Effector CD4-positive, alpha-beta T cell (primary cell): ENCODE results near the gene SLC17A2. TPM values are rescaled to one million over a fixed set of nuclear protein-coding genes. Genes with fewer than 3 reads are reported as not detected.
A peak's percentile ranks its signal among the peaks of the same experiment; 100 is the strongest.

Source experiments
- DNase-seq: peaks from one replicate; pipeline ENCODE4 v3.0.0-alpha.2; 2020
- total RNA-seq: gene quantifications from one replicate; lab custom pipeline; 2026; lab: John Stamatoyannopoulos, UW

SLC17A2 gene
- total RNA-seq: not detected

DNA sequence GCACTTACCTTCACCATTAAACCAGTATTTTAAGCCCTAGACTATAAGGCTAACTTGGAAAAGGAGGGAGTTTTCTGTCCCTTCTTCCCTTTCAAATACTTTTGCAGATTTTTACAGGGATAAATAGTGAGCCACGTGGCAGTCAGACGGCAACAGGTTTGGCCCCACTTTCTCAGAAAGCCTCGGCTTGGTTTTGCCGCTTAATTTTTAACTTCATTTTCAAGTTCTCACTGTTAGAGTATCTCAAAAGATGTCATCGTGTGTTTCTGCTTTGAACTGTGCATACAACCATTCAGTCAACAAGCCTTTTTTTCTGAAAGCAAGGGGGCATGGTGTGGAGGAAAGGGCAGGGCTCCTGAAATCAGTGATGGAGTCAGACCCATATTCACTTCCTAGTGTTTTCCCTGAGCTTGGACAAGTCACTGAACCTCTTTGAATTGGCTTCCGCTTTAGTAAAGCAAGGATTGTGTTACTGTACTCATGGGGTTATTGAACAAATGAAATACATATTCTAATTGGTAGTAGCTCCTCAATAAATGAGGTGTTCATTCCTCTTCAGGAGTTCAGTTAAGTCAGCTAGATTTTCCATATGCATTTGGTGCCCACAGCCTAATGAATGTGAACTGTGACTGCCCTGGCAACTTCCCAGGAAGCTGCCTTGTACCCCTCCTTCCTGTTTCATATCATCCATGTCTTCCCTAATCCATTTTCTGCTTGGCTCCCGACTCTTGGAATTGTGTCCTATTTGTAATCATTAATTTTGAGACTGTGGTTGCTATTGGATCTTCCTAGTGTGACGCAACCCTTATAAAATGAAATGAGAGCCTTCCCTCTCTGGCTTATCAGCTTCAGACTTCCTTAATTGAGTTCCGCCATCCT is at the start of gene SLC17A2:
TSS of gene SLC17A2 (minus strand) at position 160 of the 879 bp plus-strand sequence. CDS start 4,895 bp downstream, outside the sequence.
- no peak for DNase-seq

- no peak for DNase-seq
These were observed 45.6 kb upstream of the SLC17A2 start for GRCh38 chr6:25975923-25976560.

DNA sequence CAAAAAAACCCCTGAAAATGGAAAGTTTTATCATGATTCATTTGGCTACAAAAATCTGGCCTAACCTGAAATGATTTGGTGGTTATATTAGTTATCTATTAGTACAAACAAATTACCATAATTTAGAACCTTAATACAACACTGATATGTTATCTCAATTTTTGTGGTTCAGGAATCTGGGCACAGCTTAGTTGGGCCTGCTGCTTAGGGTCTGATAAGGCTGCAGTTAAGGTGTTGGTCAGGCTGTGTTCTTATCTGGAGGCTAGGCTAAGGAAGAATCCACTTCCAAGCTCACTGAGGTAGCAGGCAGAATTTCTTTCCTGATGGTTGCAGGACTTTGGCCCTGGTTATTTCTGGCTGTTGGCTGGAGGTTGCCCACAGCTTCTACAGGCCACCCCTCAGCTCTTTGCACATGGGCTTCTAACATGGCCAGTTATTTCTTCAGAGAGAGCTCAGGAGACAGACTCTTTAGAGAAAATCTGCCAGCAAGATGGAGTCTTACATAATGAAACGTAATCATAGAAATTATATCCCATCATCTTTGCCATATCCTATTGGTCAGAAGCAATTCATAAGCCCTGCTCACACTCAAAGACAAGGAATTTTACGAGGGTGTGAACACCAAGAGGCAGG is 43.5 kb upstream of the SLC17A2 start:
- no peak for DNase-seq

DNA sequence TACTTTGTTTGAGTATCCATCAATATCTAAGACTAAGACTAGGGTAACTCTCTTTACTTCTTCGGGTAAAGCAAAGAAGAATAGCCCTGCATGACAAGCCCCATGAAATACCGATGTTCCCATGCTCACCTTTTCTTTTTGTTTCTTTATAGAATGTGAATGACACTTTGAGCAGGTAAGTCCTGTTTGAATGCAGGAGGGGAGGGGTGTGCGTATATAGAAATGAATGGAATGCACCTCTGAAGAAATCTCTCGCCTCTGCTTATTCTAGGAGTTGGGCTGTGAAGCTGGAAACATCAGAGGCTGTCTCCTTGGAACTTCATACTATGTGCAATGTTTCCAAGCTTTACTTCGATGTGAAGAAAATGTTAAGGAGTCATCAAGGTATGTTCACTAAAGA is 42.4 kb upstream of the SLC17A2 start:
- no peak for DNase-seq

DNA sequence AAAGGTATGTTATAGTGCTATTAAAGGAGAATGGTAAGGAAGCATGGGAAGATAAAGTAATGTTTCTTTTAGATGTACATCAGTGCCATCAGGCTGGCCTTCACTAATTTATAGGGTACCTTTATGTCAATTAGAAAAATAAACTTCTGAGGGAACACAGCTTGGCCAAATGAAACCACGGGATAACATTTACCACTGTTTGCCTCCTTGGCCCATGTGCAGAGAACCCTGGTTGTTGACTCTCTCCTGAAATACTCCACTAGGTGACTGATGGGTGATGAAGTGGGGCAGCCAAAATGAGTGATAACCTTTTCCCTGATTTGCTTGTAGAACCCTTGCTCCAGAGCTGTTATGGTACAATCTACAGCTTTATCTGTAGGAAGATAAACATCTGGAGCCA is 41.6 kb upstream of the SLC17A2 start:
- no peak for DNase-seq

GRCh38 chr6:25971187-25971821 is 40.8 kb upstream of the SLC17A2 start:
- DNase-seq: no peak

DNA sequence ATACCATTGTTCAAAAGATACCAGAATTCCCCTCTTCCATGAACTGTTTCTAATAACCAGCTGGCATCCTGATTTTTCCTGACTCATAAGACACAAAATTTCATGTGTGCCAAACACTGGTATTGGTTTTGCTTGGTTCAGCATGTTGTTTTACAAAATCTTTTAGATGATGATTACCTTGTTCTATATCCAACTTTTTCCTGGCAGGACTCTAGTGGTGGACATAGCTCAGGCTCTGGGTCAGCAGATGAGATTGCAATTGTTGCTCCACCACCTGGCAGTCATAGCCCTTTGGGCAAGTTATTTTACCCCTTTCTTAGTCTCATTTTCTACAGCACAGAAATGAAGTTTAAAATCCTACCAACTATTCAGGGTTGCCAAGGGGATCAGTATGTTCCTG is 38.3 kb upstream of the SLC17A2 start:
- no peak for DNase-seq

DNA sequence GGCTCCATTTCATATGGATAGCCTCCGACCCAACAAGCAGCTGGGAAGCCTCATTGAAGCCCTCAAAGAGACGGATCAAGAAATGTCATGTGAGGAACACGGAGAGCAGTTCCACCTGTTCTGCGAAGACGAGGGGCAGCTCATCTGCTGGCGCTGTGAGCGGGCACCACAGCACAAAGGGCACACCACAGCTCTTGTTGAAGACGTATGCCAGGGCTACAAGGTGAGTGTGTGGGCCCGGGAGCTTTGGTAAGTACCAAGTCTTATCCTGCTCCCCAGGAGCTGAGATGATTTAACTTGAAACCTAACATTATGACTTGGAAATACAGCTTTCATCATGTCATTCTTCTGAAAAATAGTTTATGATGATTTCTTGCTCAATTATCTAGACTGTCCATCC is 36.2 kb upstream of the SLC17A2 start:
- no peak for DNase-seq

- no peak for DNase-seq
These were observed 34.6 kb upstream of the SLC17A2 start for GRCh38 chr6:25965058-25965457.

- no peak for DNase-seq
These were observed 33.1 kb upstream of the SLC17A2 start for GRCh38 chr6:25963426-25964123.

DNA sequence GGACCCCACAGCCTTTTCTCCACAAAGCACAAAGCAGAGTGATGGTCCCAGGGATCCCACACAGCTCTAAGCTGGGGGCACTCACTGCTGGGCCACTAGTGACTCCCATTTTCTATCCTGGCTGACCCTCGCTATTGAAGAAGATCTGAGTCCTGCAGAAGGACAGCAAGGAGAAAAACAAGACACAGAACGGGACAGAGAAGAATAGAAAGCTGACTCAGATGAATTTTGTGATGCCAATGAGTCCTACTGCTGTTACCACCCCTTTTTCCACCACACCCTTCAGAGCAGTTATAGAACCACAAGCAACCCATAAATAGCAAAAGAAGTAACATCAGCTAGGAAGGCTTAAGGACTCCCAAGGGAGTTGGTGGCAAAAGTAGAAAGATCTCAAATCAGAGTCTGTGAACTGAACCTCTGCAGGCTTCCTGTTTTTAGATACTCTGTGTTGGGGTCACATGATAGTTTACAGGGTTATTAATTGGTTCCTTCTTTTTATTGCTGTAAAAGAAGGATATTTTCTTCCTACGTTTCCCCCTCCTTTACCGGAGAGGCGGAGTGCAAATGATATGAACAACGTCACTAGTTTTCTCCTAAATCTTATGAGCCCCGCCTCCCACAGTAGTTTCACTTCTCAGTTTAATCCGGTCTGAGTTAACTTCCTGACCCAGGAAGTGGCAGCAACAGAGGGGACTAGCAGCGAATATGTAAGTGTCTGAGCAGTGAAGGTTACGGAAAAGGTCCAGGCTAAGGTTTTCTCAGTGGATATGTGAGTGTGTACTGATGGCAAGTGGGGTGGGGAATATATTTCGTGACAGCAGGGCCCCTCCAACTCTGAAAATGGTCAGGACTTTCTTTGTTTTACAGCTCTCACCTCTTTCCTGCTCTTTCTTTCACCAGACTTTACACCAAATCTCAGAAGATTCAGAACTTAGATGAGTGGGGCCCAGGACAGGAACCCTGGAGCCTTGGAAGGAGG is 31.9 kb upstream of the SLC17A2 start, which contains the start of gene TRIM38:
TSS of gene TRIM38 (plus strand) at position 654 of the 979 bp plus-strand sequence. CDS start 3,721 bp downstream, outside the sequence.
- DNase-seq: peak; percentile 74

DNA sequence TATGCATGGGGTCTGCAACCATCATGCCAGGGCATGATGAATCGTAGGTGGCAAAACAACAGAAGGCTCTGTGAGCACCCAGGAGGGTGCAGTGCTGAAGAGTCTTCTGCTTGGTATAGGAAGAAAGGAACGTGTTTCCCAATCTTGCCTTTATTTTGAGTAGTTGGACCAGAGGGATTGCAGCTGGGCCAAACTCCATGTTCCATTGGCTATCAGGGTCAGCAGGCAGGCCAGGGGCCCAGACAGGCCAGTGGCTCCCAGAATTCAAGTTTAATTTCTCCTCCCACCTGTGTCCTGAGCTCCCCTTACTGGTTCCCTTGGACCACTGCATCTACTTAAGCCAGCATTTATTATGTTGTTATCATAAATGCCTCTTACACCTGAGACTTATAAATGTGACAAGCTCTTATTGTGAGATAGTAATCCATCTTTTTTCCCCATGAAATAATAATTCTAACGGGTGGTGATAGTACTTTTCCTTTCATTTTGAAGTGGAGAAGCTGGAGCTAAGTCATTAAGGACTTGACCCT is 31.2 kb upstream of the SLC17A2 start:
- DNase-seq: no peak

DNA sequence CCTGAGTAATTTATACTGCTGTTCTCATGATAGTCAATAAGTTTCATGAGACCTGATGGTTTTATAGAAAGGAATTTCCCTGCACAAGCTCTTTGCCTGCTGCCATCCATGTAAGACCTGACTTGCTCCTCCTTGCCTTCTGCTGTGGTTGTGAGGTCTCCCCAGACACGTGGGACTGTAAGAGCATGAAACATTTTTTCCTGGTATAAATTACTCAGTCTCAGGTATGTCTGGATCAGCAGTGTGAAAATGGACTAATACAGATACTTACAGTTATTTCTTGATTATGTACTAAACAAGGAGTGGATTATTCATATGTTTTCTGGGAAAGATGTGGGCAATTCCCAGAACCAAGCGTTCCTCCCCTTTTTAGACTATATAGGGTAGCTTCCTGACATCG is 30.2 kb upstream of the SLC17A2 start:
- DNase-seq: no peak

GRCh38 chr6:25959890-25960536 is 29.5 kb upstream of the SLC17A2 start:
- no peak for DNase-seq

- no peak for DNase-seq
These were observed 28.2 kb upstream of the SLC17A2 start for GRCh38 chr6:25958700-25959162.

- DNase-seq: no peak
These were observed 25.7 kb upstream of the SLC17A2 start for GRCh38 chr6:25956226-25956625.

- no peak for DNase-seq
These were observed 24.3 kb upstream of the SLC17A2 start for GRCh38 chr6:25954756-25955155.

DNA sequence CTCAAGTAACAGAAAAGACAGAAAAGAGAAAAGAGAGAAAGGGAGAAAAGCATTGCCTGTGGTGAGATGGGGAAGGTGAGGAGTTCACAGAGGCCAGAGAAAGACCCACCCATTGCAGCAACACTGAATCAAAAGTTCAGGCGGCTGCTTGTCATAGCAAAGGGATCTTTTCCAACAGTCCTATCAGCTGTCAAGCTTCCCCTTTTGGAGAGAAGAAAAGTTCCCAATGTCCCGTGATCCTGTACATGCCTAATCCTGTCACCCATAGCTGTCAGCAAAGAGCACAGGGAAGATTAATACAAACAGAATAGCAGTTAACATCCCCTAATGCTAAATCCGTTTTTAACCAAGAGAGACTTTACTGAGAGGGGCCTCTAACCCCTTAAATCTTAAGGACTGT is 23.2 kb upstream of the SLC17A2 start:
- no peak for DNase-seq

DNA sequence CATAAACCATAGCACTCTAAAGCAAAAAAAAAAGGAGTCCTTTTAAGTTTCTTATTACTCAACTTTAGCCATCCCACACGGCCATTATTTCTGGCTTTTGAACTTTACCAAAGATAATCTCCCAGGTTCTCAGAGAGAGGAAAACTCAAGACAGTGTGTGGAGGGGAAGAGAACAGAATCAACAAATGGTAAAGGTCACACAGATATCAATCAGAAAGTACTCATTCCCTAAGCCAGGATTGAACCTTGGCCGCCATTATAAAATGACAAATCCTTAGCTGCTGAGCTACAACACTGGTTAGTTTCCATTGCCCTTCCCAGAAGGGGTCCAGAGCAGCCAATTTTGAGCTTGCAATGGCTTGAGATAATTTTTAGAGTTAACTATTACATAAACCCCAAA is 22.0 kb upstream of the SLC17A2 start:
- no peak for DNase-seq
